GM18868 (cell line): ENCODE results near the gene NRG3.
"Not testable (repeated sequence)": the region's sequence is repeated elsewhere in the genome, so short reads cannot be mapped to it uniquely, and the experiment has no call there.

Experiments
- ATAC-seq: cut with Tn5 transposase; IDR thresholded peaks from one replicate; pipeline ENCODE4 v1.9.1; 2021; ENCODE audit warnings: mild to moderate bottlenecking, moderate library complexity; ENCODE audit not compliant: unreplicated experiment

The NRG3 gene

GRCh38 chr10:82943142-82943541 is 1068.1 kb downstream of the NRG3 start:
- ATAC-seq: no peak

DNA sequence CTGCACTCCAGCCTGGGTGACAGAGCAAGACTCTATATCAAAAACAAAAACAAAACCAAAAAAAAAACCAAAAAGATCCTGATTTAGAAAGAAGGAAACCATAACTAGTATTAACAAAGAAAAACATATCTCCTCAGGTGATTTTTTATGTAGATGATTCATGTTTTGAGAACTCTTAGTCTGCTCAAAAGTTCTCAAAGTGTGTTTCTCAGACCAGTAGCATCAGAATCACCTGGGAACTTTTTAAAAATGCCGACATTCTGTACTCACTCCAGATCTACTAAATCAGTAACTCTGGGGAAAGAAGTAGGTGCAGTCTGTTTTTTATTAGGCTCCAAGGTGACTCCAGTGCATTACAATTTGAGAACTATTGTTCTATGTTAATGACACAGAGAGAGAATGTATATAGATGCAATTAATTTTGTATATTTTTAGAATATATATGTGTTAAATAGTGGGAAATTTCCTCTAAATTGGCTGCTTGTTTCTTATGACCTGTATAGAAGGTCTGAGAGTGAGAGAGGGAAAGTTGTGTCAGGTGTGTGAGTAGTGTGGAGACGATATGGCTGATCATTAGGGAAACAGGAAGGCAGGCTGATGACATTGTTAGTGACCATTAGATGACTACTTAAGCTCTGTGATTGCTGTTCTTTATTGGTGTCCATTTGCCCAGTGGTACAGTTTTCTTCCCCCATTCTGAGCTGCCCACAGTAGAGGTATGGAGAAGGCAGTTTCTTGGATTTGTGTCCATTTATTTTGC is 1075.0 kb downstream of the NRG3 start:
- no peak for ATAC-seq

GRCh38 chr10:82953331-82953730 is 1078.3 kb downstream of the NRG3 start:
- no peak for ATAC-seq

DNA sequence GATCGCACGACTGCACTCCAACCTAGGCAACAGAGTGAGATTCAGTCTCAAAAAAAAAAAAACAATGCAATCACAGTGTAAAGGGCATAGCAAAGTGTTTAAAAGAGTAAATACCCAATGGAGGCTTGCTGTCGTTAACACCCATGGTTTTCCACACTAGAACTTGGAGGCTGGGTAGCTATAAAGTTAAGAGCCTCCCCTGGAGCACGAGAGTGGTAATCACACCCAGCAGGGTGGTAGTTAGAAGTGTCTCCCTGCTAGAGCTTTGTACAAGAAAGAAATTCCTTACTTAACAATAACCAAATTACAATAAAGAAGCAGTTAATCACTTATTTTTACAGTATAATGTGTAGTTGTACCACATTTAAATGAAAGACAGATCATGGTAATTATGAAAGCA is 1078.9 kb downstream of the NRG3 start:
- ATAC-seq: peak; percentile 39

DNA sequence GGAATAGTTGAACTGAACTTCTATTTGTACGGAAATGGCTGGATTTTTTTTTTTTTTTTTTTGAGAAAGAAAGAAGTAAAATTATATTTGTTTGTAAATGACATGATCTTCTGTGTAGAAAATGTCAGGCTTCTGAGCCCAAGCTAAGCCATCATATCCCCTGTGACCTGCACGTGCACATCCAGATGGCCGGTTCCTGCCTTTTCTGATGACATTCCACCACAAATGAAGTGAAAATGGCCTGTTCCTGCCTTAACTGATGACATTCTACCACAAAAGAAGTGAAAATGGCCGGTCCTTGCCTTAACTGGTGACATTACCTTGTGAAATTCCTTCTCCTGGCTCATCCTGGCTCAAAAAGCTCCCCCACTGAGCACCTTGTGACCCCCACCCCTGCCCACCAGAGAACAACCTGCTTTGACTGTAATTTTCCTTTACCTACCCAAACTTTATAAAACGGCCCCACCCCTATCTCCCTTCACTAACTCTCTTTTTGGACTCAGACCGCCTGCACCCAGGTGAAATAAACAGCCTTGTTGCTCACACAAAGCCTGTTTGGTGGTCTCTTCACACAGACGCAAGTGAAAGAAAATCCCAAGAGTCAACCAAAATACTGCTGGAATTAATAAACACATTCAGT is 1085.5 kb downstream of the NRG3 start:
- ATAC-seq: not testable (repeated sequence)

DNA sequence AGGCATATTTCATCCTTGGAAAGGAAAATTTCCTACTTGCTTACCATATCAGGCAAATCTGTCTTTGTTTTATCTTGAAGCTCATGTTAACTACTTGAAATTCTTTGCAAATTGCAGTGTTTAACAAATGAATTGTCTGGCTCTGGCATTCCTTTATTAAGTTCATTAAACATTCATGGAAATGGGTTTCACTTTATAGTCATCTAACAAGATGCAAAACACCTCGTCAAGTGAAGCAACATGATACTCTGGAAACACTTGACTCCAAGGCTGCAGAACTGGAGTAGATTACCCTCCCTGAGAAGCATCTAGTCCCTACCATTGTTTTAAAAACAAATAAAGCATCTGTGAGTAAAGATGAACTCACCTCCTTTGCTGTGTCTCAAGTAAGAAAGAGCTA is 1086.9 kb downstream of the NRG3 start:
- ATAC-seq: no peak

- ATAC-seq: no peak
Measured at GRCh38 chr10:82966130-82966529, 1091.1 kb downstream of the NRG3 start.

DNA sequence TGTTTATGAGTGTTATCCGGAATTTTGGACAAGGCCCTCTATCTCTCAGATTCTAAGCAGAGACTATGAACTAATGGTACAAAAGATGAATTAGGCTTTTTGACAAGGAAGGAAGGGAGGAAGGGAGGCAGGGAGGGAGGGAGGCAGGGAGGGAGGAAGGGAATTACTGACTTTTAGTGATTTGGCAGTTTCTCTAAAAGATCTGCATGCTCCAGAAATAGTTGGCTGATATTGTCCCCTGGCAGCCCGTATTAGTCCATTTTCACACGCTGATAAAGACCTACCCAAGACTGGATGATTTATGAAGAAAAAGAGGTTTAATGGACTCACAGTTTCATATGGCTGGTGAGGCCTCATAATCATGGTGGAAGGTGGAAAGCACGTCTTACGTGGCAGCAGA is 1093.5 kb downstream of the NRG3 start:
- no peak for ATAC-seq

- no peak for ATAC-seq
Measured at GRCh38 chr10:82969405-82969804, 1094.4 kb downstream of the NRG3 start.

DNA sequence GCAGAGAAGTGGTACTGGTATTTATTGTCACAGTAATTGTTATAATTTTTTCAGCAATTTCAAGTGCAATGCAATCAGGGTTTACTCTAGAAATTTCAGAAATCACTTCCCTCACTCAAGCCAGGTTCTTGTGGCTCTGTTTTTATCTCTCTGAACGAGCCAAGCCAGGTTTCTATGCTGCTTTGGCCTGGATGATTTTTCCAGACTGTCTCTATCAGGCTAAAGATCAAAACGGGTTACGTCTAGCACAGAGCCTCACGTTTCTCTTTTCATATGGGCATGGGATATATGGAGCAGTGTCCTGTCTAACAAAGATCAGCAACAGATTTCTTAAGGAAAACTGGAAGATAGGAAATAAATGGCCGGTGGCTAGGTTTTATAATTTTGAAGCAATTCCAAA is 1105.3 kb downstream of the NRG3 start:
- ATAC-seq: no peak

- no peak for ATAC-seq
Measured at GRCh38 chr10:82981137-82981723, 1106.2 kb downstream of the NRG3 start.

DNA sequence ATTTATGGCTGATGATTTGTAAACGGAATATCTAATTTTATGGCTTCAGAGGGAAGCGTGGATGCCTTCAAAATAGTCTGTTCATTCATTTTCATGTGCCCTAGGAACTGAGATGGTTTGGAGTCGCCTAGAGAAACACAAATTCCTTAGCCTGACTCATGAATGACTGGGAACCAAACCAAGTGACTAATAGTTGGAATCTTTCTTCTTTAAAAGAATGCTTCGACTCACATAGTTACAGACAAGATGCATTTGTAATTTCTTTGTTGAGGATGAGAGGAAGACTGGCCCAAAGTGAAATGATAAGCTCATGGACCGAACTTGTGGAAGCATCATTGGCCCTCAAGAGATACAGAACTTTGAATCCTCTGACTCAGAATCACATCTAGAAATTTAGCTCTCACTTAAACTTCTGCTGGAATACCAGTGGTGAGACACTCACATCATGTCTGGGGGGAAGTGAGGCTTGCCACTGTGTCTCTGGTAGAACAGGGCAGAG is 1107.2 kb downstream of the NRG3 start:
- ATAC-seq: no peak

- no peak for ATAC-seq
Measured at GRCh38 chr10:82986216-82986615, 1111.2 kb downstream of the NRG3 start.

- not testable (repeated sequence) for ATAC-seq
Measured at GRCh38 chr10:83006479-83006878, 1131.5 kb downstream of the NRG3 start.

DNA sequence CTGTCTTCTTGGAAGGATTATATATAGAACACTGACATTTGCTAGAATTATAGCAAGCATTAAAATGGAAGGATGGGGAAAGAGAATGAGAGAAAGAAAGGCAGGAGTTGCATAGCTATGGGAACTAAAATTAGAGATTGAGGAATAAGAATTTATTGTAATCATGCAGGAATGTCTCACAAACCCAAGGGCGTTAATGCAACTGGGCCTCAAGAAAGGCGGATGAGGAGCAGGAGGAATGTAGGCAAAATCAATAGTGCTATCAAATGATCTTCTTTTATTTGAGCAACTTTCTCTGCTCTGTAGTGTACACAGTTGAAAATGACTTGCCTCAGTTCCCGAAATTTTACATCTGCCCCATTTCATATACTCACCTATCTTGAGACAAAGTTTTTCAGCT is 1132.5 kb downstream of the NRG3 start:
- ATAC-seq: no peak

GRCh38 chr10:83012866-83013265 is 1137.9 kb downstream of the NRG3 start:
- no peak for ATAC-seq

DNA sequence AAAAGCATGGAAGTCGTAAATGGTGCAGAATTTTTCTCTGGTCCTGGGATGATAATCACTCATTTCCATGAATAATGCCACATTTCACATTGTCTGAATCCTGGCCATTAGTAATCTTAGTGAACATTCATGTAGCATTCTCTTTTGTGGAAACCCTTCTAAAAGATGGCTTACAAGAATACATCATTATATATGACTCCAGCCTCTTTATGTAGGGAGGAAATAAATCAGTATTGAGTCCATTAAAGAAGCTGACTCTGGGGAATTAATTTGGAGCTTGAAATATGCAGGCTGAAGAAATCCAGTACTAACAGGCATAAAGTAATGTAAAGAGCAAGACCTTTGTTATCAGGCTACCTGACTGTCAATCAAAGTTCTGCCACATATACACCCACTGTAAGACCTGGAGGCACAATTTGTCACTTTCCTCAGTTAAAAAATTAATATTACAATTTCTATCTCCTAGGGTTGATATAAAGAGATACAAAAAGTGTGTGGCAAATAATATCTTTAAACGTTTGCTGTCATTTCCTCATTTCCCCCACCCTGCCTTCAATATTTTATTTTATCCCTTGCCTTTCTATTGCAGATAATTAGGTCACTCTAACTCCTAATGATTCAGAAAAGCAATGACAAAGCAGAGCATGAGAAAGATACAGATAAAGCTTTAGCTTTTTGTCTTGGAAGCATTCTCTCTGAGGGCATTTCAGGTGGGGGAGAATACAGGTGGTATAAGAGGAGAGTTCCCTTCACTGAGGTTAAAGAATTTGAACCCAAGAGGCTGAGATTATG is 1142.3 kb downstream of the NRG3 start:
- no peak for ATAC-seq

DNA sequence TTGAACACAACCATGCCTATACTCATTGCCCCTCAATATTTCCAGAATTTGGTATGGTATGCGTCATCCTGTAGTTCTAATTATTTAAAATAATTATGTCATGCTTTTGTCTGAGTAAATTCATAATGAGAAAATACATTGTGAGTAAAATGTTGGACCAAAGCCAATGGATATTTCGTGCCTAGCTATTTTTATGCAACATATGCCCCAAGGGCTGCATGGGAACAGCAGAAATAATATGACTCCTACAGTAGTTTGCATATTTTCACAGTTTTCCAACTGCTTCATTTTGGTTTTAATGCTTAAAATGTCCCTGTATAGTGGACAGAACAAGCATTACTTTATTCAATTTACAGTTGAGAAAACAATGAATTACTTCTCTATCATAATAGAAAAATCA is 1148.7 kb downstream of the NRG3 start:
- no peak for ATAC-seq
